LNCAP (cell line): ENCODE results near the gene CGNL1.

Experiments
- TF ChIP-seq, protein P1 (sequence below): fragments of 450-650 bp; IDR thresholded peaks from 2 replicates; pipeline ENCODE4 v1.5.1; 2017; ENCODE audit warnings: mild to moderate bottlenecking

CGNL1 gene

DNA sequence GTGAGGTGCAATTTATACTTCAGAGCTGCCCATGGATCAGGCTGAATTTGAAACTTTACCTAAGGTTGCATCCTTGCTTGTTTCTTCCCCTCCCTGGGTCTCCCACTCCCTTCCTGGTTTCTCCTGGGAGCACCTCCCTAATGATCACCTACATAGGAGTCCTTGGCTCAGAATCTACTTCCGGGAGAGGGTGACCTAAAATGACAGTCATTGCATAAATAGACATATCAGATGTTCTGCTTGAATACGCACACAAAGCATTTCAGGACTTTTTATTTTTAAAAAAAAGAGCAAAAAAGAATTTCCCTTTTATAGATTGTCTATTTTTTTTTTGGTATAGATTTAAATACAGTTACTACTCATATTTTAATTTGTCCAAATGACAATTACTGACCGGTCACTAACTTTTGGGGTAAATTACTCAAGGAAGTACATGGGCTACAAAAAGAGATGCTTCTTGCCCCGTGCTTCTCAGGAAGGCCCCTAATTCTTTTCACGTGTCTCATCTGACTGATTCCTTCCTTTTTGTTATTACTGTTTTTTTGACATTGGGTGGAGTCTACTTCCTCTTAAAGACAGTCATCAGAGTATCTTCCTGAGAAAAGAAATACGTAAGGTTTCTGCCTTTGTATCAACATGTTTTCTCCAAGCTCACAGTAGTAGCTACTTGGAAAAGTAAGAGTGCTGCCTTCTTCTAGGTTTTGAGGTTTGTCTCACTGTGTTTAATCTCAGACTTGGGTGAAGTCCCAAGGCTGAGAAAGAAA lies 210.5 kb downstream of the CGNL1 start:
- TF ChIP-seq, protein P1, sequence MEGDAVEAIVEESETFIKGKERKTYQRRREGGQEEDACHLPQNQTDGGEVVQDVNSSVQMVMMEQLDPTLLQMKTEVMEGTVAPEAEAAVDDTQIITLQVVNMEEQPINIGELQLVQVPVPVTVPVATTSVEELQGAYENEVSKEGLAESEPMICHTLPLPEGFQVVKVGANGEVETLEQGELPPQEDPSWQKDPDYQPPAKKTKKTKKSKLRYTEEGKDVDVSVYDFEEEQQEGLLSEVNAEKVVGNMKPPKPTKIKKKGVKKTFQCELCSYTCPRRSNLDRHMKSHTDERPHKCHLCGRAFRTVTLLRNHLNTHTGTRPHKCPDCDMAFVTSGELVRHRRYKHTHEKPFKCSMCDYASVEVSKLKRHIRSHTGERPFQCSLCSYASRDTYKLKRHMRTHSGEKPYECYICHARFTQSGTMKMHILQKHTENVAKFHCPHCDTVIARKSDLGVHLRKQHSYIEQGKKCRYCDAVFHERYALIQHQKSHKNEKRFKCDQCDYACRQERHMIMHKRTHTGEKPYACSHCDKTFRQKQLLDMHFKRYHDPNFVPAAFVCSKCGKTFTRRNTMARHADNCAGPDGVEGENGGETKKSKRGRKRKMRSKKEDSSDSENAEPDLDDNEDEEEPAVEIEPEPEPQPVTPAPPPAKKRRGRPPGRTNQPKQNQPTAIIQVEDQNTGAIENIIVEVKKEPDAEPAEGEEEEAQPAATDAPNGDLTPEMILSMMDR = no peak

DNA sequence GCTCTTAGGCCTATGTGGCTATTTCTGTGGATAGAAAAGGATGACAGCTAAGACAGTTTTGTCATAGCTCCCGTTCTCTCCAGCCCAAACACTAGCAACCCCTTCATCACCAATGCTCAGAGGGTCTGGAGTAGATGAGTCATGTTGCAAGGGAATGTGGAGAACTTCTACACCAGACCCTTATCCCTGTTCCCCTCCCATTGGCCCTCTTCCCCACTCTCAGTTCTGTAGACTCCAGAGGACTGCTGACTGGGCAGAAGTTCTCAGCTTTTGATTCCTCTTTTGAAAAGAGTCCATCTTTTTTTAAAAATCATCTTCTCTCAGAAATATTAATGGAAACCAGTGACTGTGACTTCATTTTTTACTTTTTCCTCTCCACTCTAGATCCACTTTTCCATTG lies 213.0 kb downstream of the CGNL1 start:
- TF ChIP-seq, protein P1 = no peak

DNA sequence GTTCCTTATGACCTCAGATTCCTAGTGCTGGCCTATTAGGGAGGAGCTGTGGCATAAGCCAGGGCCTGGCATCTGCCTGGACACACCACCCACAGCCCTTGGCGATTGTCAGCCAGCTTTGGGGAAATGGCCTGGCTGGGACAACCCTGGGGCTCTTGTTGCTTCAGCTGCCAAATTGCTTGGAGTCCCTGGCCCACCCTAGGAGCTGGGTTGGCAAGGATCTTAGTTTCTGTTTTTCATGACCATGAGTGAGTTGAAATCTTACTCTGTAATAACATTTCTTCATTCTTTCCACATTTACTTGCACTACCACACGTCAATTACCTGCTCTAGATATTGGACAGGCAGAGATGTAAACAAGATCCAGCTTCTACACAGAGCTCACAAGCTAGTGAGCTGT lies 213.4 kb downstream of the CGNL1 start:
- TF ChIP-seq, protein P1 = no peak

DNA sequence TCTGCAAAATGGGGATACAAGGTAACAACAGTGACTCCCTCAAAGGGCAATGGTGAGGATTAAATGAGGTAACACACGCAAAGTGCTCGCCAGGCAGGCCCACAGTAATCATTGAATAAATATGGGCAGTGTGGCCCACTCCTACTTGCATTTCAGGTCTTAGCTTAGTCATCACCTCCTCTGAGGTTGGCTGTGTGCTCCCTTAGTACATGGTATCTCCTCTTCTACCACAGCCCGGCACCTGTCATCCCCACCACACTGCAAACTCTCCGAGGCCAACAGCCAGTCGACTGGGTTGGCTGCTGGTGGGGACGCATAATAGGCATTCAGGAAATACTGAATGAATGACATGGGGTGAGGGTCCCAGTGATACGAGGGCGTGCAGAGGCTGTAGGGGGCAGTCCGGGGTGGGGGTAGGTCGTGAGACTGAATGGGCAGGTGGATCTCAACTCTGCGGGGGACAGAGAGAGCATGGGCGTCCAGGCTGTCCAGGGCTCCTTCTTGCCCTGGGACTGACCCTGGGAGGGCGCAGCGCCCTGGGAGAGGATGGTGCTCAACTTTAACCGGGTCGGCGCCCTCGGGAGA lies 215.0 kb downstream of the CGNL1 start:
- TF ChIP-seq, protein P1 = no peak

DNA sequence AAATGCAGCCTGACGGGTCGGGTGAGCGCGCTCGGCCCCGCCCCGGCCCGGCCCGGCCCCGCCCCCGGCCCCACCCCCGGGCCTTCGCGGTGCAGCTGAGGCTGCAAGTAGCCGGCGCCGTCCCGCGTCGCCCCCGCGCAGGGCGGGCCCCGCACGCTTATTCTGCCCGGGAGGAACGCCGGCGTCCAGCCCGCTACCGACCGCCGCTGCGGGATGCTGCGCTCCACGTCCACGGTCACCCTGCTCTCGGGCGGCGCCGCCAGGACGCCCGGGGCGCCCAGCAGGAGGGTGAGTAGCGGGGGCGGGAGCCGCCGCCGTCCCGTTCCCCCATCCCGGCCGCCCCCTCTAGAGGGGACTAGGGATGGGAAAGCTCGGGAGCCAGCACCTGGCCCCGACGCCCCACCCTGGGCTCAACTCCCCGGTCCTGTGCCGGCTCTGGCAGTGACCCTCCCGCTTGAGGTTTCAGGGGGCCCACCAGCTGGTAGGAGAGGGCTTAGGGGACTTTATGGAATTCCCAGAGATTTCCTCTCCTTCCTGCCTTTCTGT lies 215.6 kb downstream of the CGNL1 start, which contains the start of gene MYZAP:
Gene MYZAP, plus strand, starts transcription at position 83 of the 546 bp plus-strand sequence. Its CDS starts 131 bp downstream, at position 214.
- TF ChIP-seq, protein P1 = no peak

DNA sequence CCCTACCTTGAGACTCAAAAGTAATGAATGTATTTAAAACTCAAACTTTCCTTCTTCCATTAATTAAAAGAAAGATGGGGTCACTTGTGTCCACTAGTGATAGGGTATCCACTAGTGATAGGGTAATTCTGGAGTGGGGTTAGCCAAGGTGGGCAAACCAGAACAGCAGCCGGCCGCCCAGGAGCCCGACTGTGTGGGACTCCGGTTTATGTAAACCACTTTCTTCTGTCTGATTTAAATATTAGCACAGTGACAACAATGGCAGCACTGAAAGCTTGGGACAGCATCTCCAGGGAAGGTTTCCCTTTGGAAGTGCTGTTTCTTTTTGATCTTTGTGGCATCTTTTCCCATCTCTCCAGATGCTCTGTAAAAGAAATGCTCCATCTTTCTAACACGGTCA lies 216.1 kb downstream of the CGNL1 start:
- TF ChIP-seq, protein P1 = no peak

DNA sequence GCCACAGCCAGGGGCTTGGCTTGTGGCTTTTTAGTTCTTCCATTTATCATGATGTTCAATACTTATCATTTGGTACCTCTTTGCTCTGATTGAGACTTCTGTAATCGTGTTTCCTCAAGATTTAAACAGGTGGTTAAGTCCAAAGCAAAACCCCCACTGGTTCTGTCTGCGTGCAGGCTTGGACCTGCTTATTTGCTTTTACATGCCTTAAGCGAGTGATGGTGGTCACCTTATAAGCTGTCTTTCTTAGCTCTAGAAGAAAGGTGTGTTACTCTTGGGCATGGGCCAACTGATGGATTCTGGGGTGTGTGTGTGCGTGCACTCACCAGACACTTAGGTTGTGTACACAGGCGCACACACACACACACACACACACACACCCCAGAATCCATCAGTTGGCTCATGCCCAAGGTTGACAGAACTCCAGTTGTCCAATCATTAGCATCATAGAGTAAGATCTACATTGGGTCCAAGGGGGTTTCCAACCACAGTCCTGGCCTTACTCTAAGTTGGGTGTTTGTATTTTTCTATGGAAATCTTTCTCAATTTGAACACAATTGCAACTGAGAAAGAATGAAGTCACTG lies 216.6 kb downstream of the CGNL1 start:
- TF ChIP-seq, protein P1 = no peak
